GM23338 (cell line): ENCODE measurements around the gene CLTA. TPM values are rescaled to one million over a fixed set of nuclear protein-coding genes. Genes with fewer than 3 reads are reported as not detected.

ENCODE experiments used
- ATAC-seq: fragments of 200-7000 bp; cut with Tn5 transposase; 3 replicates; pipeline ENCODE4 v1.9.1; 2020
- DNase-seq: peaks from one replicate; pipeline ENCODE4 v3.0.0-alpha.2; 2015; ENCODE audit warnings: low spot score
- H2AFZ ChIP-seq: fragments of 200-600 bp; sonication (generic); 2 replicates; pipeline ENCODE4 v1.8.0; 2016; ENCODE audit warnings: antibody characterized with exemption, mild to moderate bottlenecking, moderate library complexity
- H3F3A ChIP-seq: fragments of 200-600 bp; sonication (generic); replicated peaks from 2 replicates; pipeline ENCODE4 v1.8.0; 2017; ENCODE audit warnings: antibody characterized with exemption, mixed run types, low read depth
- H3K27ac ChIP-seq: fragments of 200-600 bp; sonication (generic); 2 replicates; pipeline ENCODE4 v1.6.1; 2016; ENCODE audit warnings: low read depth
- H3K27me3 ChIP-seq: fragments of 200-600 bp; sonication (generic); 2 replicates; pipeline ENCODE4 v1.8.0; 2016; ENCODE audit warnings: mild to moderate bottlenecking, mixed run types, moderate library complexity; ENCODE audit not compliant: insufficient read depth
- H3K36me3 ChIP-seq: fragments of 200-600 bp; sonication (generic); 2 replicates; pipeline ENCODE4 v1.8.0; 2016; ENCODE audit warnings: mild to moderate bottlenecking; ENCODE audit not compliant: insufficient read depth
- H3K4me1 ChIP-seq: fragments of 200-600 bp; sonication (generic); 2 replicates; pipeline ENCODE4 v1.8.0; 2016; ENCODE audit warnings: mild to moderate bottlenecking, moderate library complexity; ENCODE audit not compliant: insufficient read depth
- H3K4me2 ChIP-seq: fragments of 200-600 bp; sonication (generic); 2 replicates; pipeline ENCODE4 v1.7.1; 2017; ENCODE audit warnings: mixed run types
- H3K4me3 ChIP-seq: fragments of 200-600 bp; sonication (generic); 2 replicates; pipeline ENCODE4 v1.6.1; 2016; ENCODE audit warnings: mixed run types
- H3K79me2 ChIP-seq: fragments of 200-600 bp; sonication (generic); replicated peaks from 2 replicates; pipeline ENCODE4 v1.8.0; 2017; ENCODE audit warnings: mild to moderate bottlenecking; ENCODE audit not compliant: insufficient read depth
- H3K9me2 ChIP-seq: fragments of 200-600 bp; sonication (generic); 2 replicates; pipeline ENCODE4 v1.8.0; 2017; ENCODE audit not compliant: insufficient read depth
- H4K20me1 ChIP-seq: fragments of 200-600 bp; sonication (generic); replicated peaks from 2 replicates; pipeline ENCODE4 v1.8.0; 2017; ENCODE audit warnings: mild to moderate bottlenecking; ENCODE audit not compliant: insufficient read depth
- H3K27ac Mint-ChIP-seq: 2 replicates; pipeline ENCODE4 v1.8.0; 2020; ENCODE audit warnings: inconsistent platforms, mild to moderate bottlenecking, moderate library complexity, mixed read lengths
- H3K27me3 Mint-ChIP-seq: 3 replicates; pipeline ENCODE4 v1.8.0; 2022; ENCODE audit warnings: low read depth, mild to moderate bottlenecking, moderate library complexity, mixed read lengths, inconsistent platforms; ENCODE audit not compliant: insufficient read depth, poor library complexity
- H3K36me3 Mint-ChIP-seq: 3 replicates; pipeline ENCODE4 v1.8.0; 2021; ENCODE audit warnings: low read depth, mild to moderate bottlenecking, inconsistent platforms, moderate library complexity, mixed read lengths
- H3K4me1 Mint-ChIP-seq: 3 replicates; pipeline ENCODE4 v1.8.0; 2020; ENCODE audit warnings: mild to moderate bottlenecking, inconsistent platforms, mixed read lengths
- H3K4me3 Mint-ChIP-seq: 3 replicates; pipeline ENCODE4 v1.8.0; 2021; ENCODE audit warnings: moderate library complexity, mild to moderate bottlenecking, inconsistent platforms, mixed read lengths
- H3K9me3 Mint-ChIP-seq: 3 replicates; pipeline ENCODE4 v1.8.0; 2020; ENCODE audit warnings: moderate library complexity, mild to moderate bottlenecking, inconsistent platforms, mixed read lengths
- CREB1 ChIP-seq: fragments of 250-450 bp; sonication (Bioruptor Pico); IDR thresholded peaks from 2 replicates; pipeline ENCODE4 v1.5.0; 2020; ENCODE audit warnings: low read depth, mild to moderate bottlenecking, moderate library complexity
- CTCF ChIP-seq, 2 experiments: fragments of 200-600 bp in 1 of 2; sonication (generic) in 1 of 2; conservative IDR thresholded peaks; 2 replicates each; pipeline versions ENCODE4 v1.5.1 to v1.6.1; 2016 to 2017; ENCODE audit warnings: antibody characterized with exemption in 2 of 2, low read depth in 2 of 2, mild to moderate bottlenecking in 2 of 2, moderate library complexity in 1 of 2
- ETS1 ChIP-seq: IDR thresholded peaks from 2 replicates; pipeline ENCODE4 v1.6.1; 2016; ENCODE audit warnings: antibody characterized with exemption
- EZH2 ChIP-seq: fragments of 200-600 bp; sonication (generic); IDR thresholded peaks from one replicate; pipeline ENCODE4 v1.8.0; 2017; ENCODE audit warnings: antibody characterized with exemption, mild to moderate bottlenecking, low read depth; ENCODE audit not compliant: unreplicated experiment
- JUNB ChIP-seq: IDR thresholded peaks from one replicate; pipeline ENCODE4 v1.6.1; 2016; ENCODE audit warnings: antibody characterized with exemption; ENCODE audit not compliant: unreplicated experiment
- NANOG ChIP-seq: IDR thresholded peaks from 2 replicates; pipeline ENCODE4 v1.6.1; 2016; ENCODE audit warnings: antibody characterized with exemption, borderline replicate concordance
- POLR2AphosphoS5 ChIP-seq: IDR thresholded peaks from 2 replicates; pipeline ENCODE4 v1.6.1; 2016; ENCODE audit warnings: antibody characterized with exemption, low read depth
- REST ChIP-seq: IDR thresholded peaks from one replicate; pipeline ENCODE4 v1.6.1; 2018; ENCODE audit warnings: antibody characterized with exemption; ENCODE audit not compliant: unreplicated experiment
- STAT1 ChIP-seq: IDR thresholded peaks from one replicate; pipeline ENCODE4 v1.6.1; 2016; ENCODE audit warnings: antibody characterized with exemption; ENCODE audit not compliant: unreplicated experiment
- ZNF114 ChIP-seq: fragments of 250-450 bp; sonication (Bioruptor Pico); IDR thresholded peaks from 2 replicates; pipeline ENCODE4 v1.5.0; 2020; ENCODE audit warnings: mild to moderate bottlenecking, moderate library complexity
- ZNF331 ChIP-seq: fragments of 250-450 bp; sonication (Bioruptor Pico); IDR thresholded peaks from 2 replicates; pipeline ENCODE4 v1.5.0; 2020; ENCODE audit warnings: low read depth, mild to moderate bottlenecking, moderate library complexity
- ZNF462 ChIP-seq: fragments of 250-450 bp; sonication (Bioruptor Pico); IDR thresholded peaks from 2 replicates; pipeline ENCODE4 v1.5.0; 2020; ENCODE audit warnings: mild to moderate bottlenecking, moderate library complexity
- polyA plus RNA-seq: library from polyadenylated mRNA; unstranded; fragments of >200 nt; fragmentation: Nextera tagmentation; extraction: Ambion mirVana; gene quantifications from 2 replicates; pipeline ENCODE4 v1.2.1, GENCODE V29; 2016
- total RNA-seq: library from RNA; depleted of rRNA; stranded (reverse); fragments of >200 nt; shearing (Covaris generic); gene quantifications from 2 replicates; pipeline ENCODE4 v1.2.3, GENCODE V29; 2014

CLTA gene
- total and polyA plus RNA-seq, 2 experiments from 2014 or later, result 223 to 259 TPM

GRCh38 chr9:36213989-36214388 lies 23.3 kb downstream of the CLTA start:
- no peaks in the 10 kb centered on the region for H3K9me3 Mint-ChIP-seq
- peaks cover 9% of the 10 kb centered on the region for H3K27me3 Mint-ChIP-seq
- Histone ChIP-seq H2AFZ (no peak overlapping the region), H3K27me3 (no peaks in the 10 kb centered on the region), H3K36me3 (peaks cover 18% of the 10 kb centered on the region), H3K79me2 (peaks cover 44% of the 10 kb centered on the region), H3K4me1 (no peaks in the 10 kb centered on the region), H4K20me1 (peaks cover 46% of the 10 kb centered on the region), H3F3A (0 out of 2 replicates have a peak, but pooled peaks cover 2% of the 10 kb centered on the region), H3K4me3 (no peak overlapping the region), H3K4me2 (no peak overlapping the region), H3K9me2 (no peaks in the 10 kb centered on the region), H3K27ac (no peak overlapping the region)
- DNase-seq (no peak), ATAC-seq (no peak)
- H3K4me3 Mint-ChIP-seq, result no peak overlapping the region
- peaks cover 55% of the 10 kb centered on the region for H3K36me3 Mint-ChIP-seq
- no peak overlapping the region for H3K27ac Mint-ChIP-seq
- TF ChIP-seq NANOG (no peak), REST (no peak), STAT1 (no peak), ZNF331 (CRISPR knock-in tag) (no peak), CREB1 (CRISPR knock-in tag) (no peak), POLR2AphosphoS5 (no peak), CTCF (conservative IDR thresholded peaks at IDR 0.05; ENCODE audit: low read depth in 2 of 2) (no peak), JUNB (no peak), EZH2 (no peak), ETS1 (no peak), ZNF114 (CRISPR knock-in tag) (no peak), ZNF462 (CRISPR knock-in tag) (no peak)
- no peaks in the 10 kb centered on the region for H3K4me1 Mint-ChIP-seq
